GM18870 (cell line): ENCODE data around the gene SLC8A1.

Experiments used
- ATAC-seq: cut with Tn5 transposase; IDR thresholded peaks from one replicate; pipeline ENCODE4 v1.9.1; 2021; ENCODE audit warnings: moderate library complexity; ENCODE audit not compliant: unreplicated experiment

The SLC8A1 gene

DNA sequence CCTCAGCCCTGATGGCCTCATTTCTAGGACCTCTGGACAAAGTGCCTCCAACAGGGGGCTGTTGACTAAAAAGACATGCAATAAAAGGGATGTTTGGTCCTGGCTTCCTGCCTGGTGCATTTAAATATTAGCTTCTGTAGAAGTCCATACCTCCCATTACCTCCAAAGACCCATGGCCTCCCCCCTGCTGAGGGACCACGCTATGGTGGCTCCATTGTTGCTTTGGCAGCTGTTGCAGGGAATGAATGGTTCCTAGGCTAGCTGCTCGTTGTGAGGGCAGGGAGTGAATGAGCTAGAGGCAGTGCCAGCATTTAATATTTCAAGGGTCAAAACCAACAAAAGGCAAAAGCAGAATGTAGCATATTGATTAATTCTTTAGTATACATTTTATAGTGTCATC is 285.9 kb downstream of the SLC8A1 start:
- no peak for ATAC-seq

- ATAC-seq, result no peak
These were observed 286.4 kb downstream of the SLC8A1 start for GRCh38 chr2:40165509-40165844.

DNA sequence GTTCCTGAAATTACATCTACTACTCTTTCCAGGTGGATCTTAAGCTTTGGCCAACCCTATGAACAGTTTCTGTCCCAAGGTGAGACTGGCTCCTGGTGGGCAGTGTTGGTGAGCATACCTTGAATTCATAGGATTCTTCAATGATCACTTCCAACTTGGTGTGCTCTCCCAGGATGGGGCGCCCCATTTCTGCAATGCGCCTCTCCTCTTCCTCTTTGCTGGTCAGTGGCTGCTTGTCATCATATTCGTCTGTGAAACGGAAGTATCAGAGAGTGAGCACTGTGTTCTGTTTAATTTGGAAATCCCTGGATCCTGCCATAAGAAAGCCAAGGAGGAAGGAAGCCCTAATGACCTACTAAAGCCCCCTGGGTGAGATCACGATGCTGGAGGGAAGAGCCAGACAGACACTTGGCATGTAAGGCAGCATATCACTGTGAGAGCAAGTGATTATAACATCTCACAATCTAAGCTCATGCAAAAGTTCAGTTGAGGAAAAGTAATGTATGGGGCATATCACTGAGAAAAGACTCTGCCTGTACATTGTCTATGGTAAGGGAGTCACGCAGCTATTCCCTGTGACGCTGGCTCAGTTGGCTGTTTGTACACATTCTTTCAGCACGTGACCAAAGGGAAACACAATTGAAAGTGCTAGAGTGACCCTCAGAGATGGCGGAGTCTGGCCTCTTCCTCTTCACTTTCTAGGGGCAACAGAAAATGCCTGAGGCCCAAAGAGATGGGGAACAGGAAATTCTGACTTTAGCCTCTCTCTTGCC is 287.0 kb downstream of the SLC8A1 start:
- ATAC-seq, result no peak

DNA sequence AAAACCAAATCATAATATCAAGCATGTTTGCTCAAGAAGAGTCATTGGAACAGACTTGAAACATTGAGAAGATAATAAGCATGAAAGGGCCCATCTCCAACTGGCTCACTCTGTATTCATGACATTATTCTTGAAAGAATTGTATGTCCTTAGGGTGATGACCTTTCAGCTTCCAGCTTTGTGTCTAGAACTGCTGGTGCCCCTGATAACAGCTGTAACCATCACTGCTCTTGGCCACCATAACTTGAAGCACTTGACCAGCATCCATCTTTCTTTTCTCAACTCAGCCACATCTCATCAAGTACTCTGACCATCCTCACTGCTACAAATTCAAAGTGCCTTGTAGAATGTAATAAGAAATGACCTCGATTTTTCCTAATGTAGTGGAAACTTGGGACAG is 289.9 kb downstream of the SLC8A1 start:
- ATAC-seq, result no peak

GRCh38 chr2:40160751-40161218 is 291.1 kb downstream of the SLC8A1 start:
- no peak for ATAC-seq

- ATAC-seq, result no peak
These were observed 292.6 kb downstream of the SLC8A1 start for GRCh38 chr2:40159333-40159732.

DNA sequence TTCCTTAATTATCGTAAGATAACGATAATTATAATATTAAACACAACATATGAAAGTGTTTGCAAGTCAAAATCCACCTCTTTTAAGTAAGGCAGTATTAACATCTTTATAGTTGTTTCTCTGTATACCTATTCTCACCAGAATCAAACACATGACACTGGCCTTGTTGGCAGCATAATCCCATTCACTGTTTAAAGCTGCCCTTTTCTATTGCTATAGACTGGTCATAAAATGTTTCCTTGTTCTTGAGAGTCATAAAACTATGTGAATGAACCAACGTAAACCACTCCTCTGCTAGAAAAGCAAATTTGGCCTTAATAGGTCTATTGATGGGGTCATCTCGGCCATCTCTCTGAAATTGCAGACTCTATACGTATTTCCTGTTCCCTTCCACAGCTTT is 293.1 kb downstream of the SLC8A1 start:
- no peak for ATAC-seq

DNA sequence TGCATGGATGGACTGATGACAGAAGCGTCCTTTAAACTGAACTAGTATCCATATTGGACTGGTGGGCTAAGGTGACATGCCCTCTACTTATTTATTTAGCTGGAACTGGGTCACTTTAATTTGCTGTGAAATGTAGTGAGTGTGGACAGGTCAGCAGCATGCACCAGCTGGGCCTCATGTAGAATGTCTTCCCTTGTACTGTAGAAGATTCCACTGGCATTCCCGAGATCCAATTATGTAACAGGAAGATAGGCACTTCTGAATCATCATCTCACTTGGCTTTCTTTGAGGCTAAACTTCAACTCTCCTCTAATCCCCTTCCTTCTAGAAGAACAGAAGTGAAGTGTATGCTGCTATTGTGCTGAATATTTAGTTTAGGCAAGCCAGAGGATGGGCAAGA is 296.2 kb downstream of the SLC8A1 start:
- ATAC-seq, result no peak

- no peak for ATAC-seq
These were observed 301.6 kb downstream of the SLC8A1 start for GRCh38 chr2:40150266-40150665.

- no peak for ATAC-seq
These were observed 303.6 kb downstream of the SLC8A1 start for GRCh38 chr2:40148334-40148733.

DNA sequence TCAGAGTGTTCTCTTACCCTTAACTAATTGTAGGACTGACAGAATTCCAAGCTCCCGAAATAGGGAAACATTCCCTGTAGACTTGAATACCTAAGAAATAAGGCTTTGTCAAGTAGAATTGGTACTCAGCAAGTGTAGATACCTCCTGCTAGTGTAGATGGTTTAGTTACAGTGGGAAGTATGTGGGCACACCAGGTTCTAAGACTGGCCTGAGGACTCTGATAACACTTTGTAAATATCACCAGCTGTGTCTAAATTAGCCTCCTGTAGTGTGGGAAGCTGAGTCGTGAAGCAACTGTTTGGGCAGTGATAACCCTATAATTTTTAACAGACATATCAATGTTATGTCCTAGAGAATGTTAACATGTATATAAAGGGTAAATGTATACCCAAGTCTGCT is 304.5 kb downstream of the SLC8A1 start:
- no peak for ATAC-seq

DNA sequence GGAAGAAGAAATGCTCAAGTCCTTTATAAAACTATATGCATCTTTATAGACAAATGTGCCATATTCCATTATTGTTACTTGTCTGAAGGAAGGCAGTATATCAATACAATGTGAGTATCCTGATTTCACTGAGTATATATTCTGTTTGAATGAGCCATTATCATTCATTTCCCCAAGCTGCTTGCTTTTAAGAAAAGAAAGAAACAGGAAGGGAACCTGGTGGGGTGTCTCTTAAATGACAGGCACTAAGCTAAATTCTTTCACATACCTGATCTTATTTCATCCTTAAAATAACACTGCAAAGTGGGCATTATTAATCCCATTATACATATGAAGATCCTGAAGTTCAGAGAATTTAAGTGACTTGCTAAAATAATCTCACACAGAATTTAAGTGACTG is 307.9 kb downstream of the SLC8A1 start:
- ATAC-seq, result no peak

DNA sequence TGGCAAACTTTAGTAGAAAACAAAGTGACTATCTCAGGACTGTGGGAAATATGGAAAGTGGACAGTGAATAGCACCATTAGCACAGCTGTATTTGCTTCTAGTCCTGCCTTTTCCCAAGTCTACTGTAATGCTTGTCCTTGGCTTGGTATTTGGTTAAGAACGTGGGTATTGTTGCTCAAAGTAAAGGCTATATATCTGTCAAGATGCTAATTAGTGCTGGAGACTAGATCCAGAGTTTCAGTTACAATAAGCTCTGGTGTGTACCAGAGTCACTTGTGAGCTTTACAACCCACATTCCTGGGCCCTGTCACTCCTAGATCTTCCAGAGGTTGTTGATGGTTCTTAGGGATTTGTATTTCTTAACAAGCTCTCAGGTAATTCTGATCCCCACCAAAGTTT is 313.6 kb downstream of the SLC8A1 start:
- ATAC-seq, result no peak

DNA sequence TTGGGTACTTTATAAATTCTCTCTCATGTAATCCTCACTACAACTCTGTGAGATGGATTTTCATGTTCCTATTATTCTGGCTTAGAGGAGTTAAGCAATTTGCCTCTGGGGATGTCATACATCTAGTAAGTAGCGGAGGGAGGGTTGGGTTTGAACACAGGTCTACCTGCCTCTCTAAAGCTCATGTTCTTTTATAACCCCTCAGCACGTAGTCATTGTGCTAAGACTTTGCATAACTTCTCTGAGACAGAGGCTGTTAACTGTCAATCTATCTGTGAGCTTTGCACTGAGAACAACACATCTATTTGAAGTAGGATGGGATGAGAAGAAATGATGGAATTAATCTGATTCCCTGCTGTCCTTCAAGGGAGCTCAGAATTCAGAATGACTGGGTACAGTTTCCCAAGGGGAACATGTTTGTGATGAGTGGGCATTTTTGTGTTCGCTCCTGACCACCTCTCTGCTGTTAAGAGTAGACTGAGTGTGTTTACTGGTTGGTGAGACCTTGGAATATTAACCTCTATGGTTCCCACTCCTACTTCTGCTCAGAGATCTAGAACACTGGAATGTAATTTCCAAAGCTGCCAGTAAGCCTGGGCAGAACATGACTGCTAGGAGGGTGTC is 320.7 kb downstream of the SLC8A1 start:
- ATAC-seq, result no peak

DNA sequence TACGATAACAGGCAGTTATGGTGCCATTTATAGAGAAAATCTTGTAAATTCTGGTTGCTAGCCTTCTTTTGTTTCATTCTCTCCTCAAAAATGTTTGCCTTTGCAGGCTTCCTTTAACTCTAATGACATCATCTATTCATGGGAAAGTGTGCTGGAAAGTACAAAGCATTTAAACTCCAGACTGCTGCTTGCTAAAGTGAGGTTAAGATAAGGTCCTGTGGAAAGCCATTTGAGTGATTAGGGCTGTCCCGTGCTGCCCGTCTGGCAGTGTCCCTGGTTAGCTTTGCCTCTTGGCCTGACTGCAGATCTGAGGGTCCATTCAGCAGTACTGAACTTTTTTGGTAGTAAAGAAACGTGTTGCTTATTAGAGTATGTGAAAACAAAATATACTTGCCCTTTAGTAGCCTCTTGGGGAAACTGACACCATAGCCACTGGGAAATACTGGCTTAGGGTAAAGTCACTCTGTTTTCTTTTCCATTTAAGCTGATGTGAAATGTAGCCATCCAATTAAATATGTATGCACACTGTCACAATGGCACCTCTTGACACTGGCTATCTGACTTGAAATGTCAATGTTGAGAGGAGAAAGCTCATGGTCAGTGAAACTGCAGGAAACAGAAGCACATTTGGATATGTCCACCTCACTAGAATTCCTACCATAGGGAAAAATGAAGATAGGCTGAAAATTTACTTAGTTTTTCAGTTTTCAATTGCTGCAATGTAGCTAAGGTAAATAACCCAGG is 321.5 kb downstream of the SLC8A1 start:
- ATAC-seq, result no peak

- ATAC-seq, result no peak
These were observed 322.2 kb downstream of the SLC8A1 start for GRCh38 chr2:40129725-40130124.

- ATAC-seq, result no peak
These were observed 323.1 kb downstream of the SLC8A1 start for GRCh38 chr2:40128796-40129195.

DNA sequence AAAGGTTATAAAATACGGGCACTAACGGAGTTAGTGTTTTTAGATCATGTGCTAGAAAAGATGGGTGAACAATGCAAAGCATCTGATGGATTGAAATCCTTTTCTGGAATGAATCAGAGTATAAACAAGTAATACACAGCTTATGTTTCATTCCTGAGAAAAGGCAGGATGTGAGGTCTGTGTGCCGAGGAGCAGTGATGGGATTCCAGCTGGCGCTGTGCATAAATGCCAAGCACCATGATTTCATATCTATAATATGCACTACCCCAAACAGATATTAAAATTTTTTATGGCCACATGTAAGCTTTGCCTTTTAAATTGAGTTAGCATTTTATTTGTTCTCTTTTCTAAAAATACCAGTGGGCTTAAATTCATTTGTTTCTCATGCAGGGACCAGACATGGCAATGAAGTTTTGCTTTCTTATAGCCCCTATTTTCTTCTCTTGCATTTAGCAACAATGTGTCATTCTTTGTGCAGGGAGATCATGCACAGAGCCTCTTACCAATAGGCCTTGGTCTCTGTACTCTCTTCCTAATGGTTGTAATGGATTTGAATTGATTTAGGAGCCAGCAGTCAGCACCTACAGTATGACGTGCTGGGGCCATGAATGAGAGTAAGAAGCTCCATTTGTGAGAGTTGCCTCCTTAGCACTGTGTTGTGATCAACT is 323.9 kb downstream of the SLC8A1 start:
- no peak for ATAC-seq

DNA sequence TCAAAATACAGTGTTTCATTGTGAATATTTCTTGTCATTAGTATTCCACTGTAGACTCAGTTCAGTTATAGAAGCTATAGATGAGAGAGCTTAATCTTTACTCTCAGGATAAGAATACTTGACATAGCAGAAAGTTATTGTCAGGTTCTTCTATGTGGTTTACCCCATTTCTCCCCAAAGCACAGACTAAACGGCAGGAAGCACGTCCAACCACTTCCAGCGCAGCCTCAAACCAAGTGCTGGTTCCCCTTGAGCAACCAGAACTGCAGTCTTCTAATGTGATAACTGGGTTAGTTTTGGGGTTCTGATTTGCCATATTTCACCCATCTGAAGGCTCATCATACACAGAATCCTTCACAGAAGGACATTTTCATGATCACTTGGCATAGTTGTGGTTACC is 324.7 kb downstream of the SLC8A1 start:
- ATAC-seq, result no peak

DNA sequence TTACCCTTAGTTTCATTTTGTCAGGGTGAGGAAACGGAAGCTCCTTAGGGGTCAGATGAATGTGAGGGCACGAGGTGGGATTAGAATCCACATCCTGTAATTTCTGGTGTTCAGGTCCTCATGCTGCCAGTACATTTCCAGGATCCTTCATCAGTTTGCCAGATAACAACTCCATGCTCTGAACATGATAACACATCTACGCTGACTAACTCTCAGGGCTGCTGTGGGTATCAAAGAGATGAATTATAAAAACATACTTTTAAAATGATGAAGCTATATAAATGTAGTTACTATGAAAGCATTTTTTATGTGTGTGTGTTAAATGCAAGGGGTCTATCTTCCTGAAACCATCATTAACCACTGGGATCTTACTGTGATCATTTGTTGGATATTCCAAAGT is 325.9 kb downstream of the SLC8A1 start:
- ATAC-seq, result no peak

GRCh38 chr2:40123746-40124145 is 328.1 kb downstream of the SLC8A1 start:
- ATAC-seq, result no peak

DNA sequence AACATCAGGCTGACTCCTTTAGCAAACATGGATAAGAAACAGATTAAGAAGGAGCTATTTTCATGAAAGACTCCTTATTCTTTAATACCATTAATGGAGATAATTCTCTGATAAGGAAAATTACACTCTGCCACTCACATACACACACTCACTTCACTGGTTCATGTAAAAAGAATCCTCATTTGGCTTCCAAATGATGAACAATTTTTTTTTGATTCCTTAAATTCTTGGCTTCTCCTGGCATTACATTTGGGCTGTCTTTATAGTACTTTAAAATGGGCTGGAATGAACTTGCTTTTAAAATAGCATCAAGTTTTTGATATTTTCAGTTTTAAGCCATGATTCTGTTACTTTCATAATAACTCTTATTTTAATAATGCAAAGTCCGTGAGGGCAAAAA is 328.6 kb downstream of the SLC8A1 start:
- no peak for ATAC-seq
